ENCODE measurements around the gene MIA. TPM values are rescaled to one million over a fixed set of nuclear protein-coding genes. Genes with fewer than 3 reads are reported as not detected.
A peak's percentile ranks its signal among the peaks of the same experiment; 100 is the strongest.
"Not testable (repeated sequence)": the region's sequence is repeated elsewhere in the genome, so short reads cannot be mapped to it uniquely, and the experiment has no call there.

MIA gene
- total and polyA plus RNA-seq, 2 of the 4 experiments (the other 2 are of a cell fraction): 0.44 TPM; not detected in 1

DNA sequence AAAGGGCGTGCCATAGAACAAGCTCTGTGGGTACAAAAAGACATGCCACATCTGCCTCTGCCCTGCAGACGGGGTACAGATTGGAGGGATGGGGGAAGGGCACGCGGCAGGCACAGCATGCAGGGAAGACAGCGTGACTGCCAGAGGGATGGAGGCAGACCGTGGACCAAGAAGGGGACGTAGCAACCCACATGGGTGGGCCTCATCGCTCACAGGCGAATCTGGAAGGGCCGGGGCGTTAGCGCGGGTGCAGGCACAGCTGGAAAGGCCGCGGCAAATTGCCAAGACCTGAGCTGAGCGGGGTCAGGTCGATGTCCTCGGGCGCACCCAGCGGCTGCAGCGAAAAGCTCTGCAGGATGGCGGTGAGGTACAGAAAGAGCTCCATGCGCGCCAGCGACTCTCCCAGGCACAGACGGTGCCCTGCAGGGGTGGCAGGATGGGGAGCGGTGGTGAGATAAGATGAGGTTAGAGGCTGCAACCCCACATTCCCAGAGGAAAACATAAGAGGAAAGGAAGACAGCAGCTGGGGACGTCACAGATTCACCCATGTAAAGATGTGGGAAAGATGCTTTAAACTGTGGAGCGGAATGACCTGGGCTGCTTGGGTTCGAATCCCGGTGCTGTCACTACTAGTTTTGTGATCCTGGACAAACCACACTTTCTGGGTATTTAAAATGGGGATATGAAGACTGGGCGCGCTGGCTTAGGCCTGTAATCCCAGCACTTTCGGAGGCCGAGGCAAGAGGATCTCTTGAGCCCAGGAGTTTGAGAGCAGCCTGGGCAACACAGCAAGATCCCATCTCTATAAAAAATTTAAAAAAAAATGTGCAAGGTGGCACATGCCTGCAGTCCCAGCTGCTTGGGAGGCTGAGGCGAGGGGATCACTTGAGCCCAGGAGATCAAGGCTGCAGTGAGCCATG lies 43.4 kb downstream of the MIA start:
- H2AK9ac ChIP-seq (replicated peaks; ENCODE audit: low read depth, low read length, poor library complexity); H3K9me3 ChIP-seq (ENCODE audit: control insufficient read depth, insufficient read depth, low read length); H3K56ac ChIP-seq (ENCODE audit: extremely low read depth, insufficient read depth, low read length); H2BK5ac ChIP-seq (ENCODE audit: low read depth, low read length, poor library complexity, severe bottlenecking); H3K27ac ChIP-seq (ENCODE audit: insufficient read depth, low read length); H3K27me3 ChIP-seq (ENCODE audit: control insufficient read depth, insufficient read depth, low read length); H3K9me1 ChIP-seq (ENCODE audit: insufficient read depth, low read length); H3K18ac ChIP-seq (ENCODE audit: low read depth, low read length); intact Hi-C loops (cut with micrococcal nuclease); H3K36me3 ChIP-seq (ENCODE audit: control insufficient read depth, insufficient read depth, low read length); H3K9ac ChIP-seq (ENCODE audit: low read depth, low read length); H3K23ac ChIP-seq (ENCODE audit: low read depth, low read length); H4K20me1 ChIP-seq (ENCODE audit: insufficient read depth, low read length); H3K79me1 ChIP-seq (ENCODE audit: low read depth in 1 of 2, low read length in 2 of 2); POLR2A ChIA-PET (ENCODE audit: unreplicated experiment); H2BK120ac ChIP-seq (ENCODE audit: low read depth, low read length); H4K5ac ChIP-seq (ENCODE audit: low read depth, low read length); in situ Hi-C loops (cut with MboI; ENCODE audit: low sequenced_read_pairs); H3K4me3 ChIP-seq (ENCODE audit: insufficient read depth, low read depth, low read length); BruUV-seq (replicated peaks); dilution Hi-C loops (cut with HindIII; ENCODE audit: low sequenced_read_pairs, unreplicated experiment): not testable (repeated sequence)
- DNase-seq (peak; percentile 48), ATAC-seq (ENCODE audit: low read depth) (peak; percentile 71)
- CTCF ChIA-PET: interaction anchor here (0.9 to 3.0 kb wide), 2 partner anchors 156 to 167 kb away, joined by 4 to 10 read pairs; no protein-coding TSS in a partner anchor
- H2BK15ac ChIP-seq (ENCODE audit: low read depth, low read length): 0 out of 3 replicates have a peak overlapping the region, but pooled peaks have one; percentile 48
- H3K4me2 ChIP-seq (ENCODE audit: low read depth, low read length): peak overlapping the region; percentile 37
- TF ChIP-seq, protein P1, sequence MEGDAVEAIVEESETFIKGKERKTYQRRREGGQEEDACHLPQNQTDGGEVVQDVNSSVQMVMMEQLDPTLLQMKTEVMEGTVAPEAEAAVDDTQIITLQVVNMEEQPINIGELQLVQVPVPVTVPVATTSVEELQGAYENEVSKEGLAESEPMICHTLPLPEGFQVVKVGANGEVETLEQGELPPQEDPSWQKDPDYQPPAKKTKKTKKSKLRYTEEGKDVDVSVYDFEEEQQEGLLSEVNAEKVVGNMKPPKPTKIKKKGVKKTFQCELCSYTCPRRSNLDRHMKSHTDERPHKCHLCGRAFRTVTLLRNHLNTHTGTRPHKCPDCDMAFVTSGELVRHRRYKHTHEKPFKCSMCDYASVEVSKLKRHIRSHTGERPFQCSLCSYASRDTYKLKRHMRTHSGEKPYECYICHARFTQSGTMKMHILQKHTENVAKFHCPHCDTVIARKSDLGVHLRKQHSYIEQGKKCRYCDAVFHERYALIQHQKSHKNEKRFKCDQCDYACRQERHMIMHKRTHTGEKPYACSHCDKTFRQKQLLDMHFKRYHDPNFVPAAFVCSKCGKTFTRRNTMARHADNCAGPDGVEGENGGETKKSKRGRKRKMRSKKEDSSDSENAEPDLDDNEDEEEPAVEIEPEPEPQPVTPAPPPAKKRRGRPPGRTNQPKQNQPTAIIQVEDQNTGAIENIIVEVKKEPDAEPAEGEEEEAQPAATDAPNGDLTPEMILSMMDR (conservative IDR thresholded peaks at IDR 0.05; ENCODE audit: low read depth, low read length): peak; percentile 34
- H3K4me1 ChIP-seq (ENCODE audit: control insufficient read depth, insufficient read depth, low read length): peaks cover 13% of the 10 kb centered on the region
- peak overlapping the region in 1 of 2 experiments; percentile 49; a peak in 2 of 4 replicates for H4K8ac ChIP-seq (ENCODE audit: low read depth in 2 of 2, low read length in 2 of 2)
- no CpG with 5 or more reads among the region's 36 CpGs for WGBS, 2 experiments (ENCODE audit: extremely low coverage in 2 of 2, insufficient read length in 1 of 2)
- H3K14ac ChIP-seq (replicated peaks; ENCODE audit: low read depth, low read length): 0 out of 2 replicates have a peak overlapping the region, but pooled peaks have one; percentile 13
- H2BK20ac ChIP-seq (ENCODE audit: low read depth, low read length): peak overlapping the region; percentile 9; the same call in 1 of the 2 replicates
- peak overlapping the region; percentile 49; the same call in 1 of the 2 replicates for H4K91ac ChIP-seq (ENCODE audit: insufficient read depth, low read depth, low read length)
- H2AK5ac ChIP-seq (ENCODE audit: low read depth, low read length): peak overlapping the region; percentile 82; the same call in 1 of the 2 replicates
- H2AFZ ChIP-seq (replicated peaks; ENCODE audit: low read length, poor library complexity): peak overlapping the region; percentile 82
- peak overlapping the region; percentile 64 for H3K4ac ChIP-seq (ENCODE audit: low read depth, low read length)
